ENCODE measurements around the gene PTGIS.

DNA sequence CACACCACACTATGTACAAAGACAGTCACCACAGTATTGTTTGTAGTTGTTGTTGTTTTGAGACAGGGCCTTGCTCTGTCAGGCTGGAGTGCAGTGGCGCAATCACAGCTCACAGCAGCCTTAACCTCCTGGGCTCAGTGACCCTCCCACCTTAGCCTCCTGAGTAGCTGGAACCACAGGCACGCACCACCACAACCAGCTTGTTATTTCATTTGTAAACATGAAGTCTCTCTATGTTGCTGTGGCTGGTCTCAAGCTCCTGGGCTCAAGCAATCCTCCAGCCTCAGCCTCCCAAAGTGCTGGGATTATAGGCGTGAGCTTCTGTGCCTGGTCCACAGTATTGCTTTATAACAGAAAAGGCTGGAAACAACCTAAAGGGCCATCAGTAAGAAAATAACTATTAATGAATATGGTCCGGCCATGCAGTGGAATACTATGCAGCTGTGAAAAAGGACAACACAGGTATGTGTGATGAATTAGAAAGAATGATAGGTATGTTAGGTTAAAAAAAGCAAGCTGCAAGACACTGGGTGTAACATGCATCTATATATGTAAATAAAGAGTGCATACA lies 30.0 kb upstream of the PTGIS start:
- no peak for TF ChIP-seq EZH2 (IDR thresholded peaks at IDR 0.05; ENCODE audit: insufficient read depth, poor library complexity, severe bottlenecking)
- TF ChIP-seq EZH2phosphoT487 (IDR thresholded peaks at IDR 0.05; ENCODE audit: insufficient read depth, low read depth), result no peak
